Trophoblast cell (in vitro differentiated cells and primary cell): ENCODE measurements around the gene CLDN18.

ENCODE experiments used
- DNase-seq, 2 donors: peaks; one replicate each; pipeline ENCODE4 v3.0.0-alpha.2; 2016
- H2AFZ ChIP-seq: 2 replicates; pipeline ENCODE4 v1.6.1; 2013; ENCODE audit warnings: low read length, moderate library complexity, mild to moderate bottlenecking; ENCODE audit not compliant: insufficient read depth, poor library complexity
- H2AK5ac ChIP-seq: 2 replicates; pipeline ENCODE4 v1.6.1; 2013; ENCODE audit warnings: mild to moderate bottlenecking, low read length
- H2BK120ac ChIP-seq: 2 replicates; pipeline ENCODE4 v1.6.1; 2013; ENCODE audit warnings: low read length, mild to moderate bottlenecking, moderate library complexity; ENCODE audit not compliant: insufficient read depth, poor library complexity
- H2BK12ac ChIP-seq: 2 replicates; pipeline ENCODE4 v1.6.1; 2013; ENCODE audit warnings: mild to moderate bottlenecking, low read length, moderate library complexity
- H2BK5ac ChIP-seq: 2 replicates; pipeline ENCODE4 v1.6.1; 2013; ENCODE audit warnings: low read length, low read depth, moderate library complexity, mild to moderate bottlenecking; ENCODE audit not compliant: poor library complexity
- H3K14ac ChIP-seq: 2 replicates; pipeline ENCODE4 v1.6.1; 2013; ENCODE audit warnings: mild to moderate bottlenecking, low read length
- H3K18ac ChIP-seq: 2 replicates; pipeline ENCODE4 v1.6.1; 2013; ENCODE audit warnings: mild to moderate bottlenecking, low read length
- H3K23ac ChIP-seq: 2 replicates; pipeline ENCODE4 v1.6.1; 2013; ENCODE audit warnings: low read length
- H3K27ac ChIP-seq: 2 replicates; pipeline ENCODE4 v1.5.1; 2013; ENCODE audit warnings: low read depth, mild to moderate bottlenecking, inconsistent platforms, low read length, moderate library complexity
- H3K27me3 ChIP-seq: 2 replicates; pipeline ENCODE4 v1.6.1; 2013; ENCODE audit warnings: inconsistent platforms, mild to moderate bottlenecking, low read length, moderate library complexity; ENCODE audit not compliant: insufficient read depth
- H3K36me3 ChIP-seq, 2 experiments: 1 replicate in 1 of 2; 2 replicates in 1 of 2; pipeline ENCODE4 v1.6.1; 2013; ENCODE audit warnings: low read length in 2 of 2, mild to moderate bottlenecking in 2 of 2, moderate library complexity in 1 of 2; ENCODE audit not compliant: insufficient read depth in 2 of 2, control insufficient read depth in 1 of 2
- H3K4ac ChIP-seq: 2 replicates; pipeline ENCODE4 v1.6.1; 2013; ENCODE audit warnings: low read depth, mild to moderate bottlenecking, low read length, moderate library complexity
- H3K4me1 ChIP-seq, 2 experiments: 1 replicate in 1 of 2; 2 replicates in 1 of 2; pipeline ENCODE4 v1.6.1; 2013; ENCODE audit warnings: low read length in 2 of 2, mild to moderate bottlenecking in 2 of 2, moderate library complexity in 1 of 2; ENCODE audit not compliant: insufficient read depth in 2 of 2, control insufficient read depth in 1 of 2
- H3K4me2 ChIP-seq: 2 replicates; pipeline ENCODE4 v1.6.1; 2013; ENCODE audit warnings: inconsistent platforms, mild to moderate bottlenecking, low read length, moderate library complexity
- H3K4me3 ChIP-seq: 2 replicates; pipeline ENCODE4 v1.5.1; 2013; ENCODE audit warnings: mild to moderate bottlenecking, low read depth, low read length, inconsistent platforms
- H3K79me1 ChIP-seq: one replicate; pipeline ENCODE4 v1.6.1; 2013; ENCODE audit warnings: low read length
- H3K79me2 ChIP-seq: 2 replicates; pipeline ENCODE4 v1.6.1; 2013; ENCODE audit warnings: low read length, mild to moderate bottlenecking; ENCODE audit not compliant: control insufficient read depth, insufficient read depth, poor library complexity
- H3K9ac ChIP-seq: 2 replicates; pipeline ENCODE4 v1.6.1; 2013; ENCODE audit warnings: mild to moderate bottlenecking, low read length
- H3K9me3 ChIP-seq: 2 replicates; pipeline ENCODE4 v1.6.1; 2013; ENCODE audit warnings: low read depth, mild to moderate bottlenecking, control low read depth, inconsistent platforms, low read length; ENCODE audit not compliant: insufficient read depth
- H4K12ac ChIP-seq: 2 replicates; pipeline ENCODE4 v1.6.1; 2013; ENCODE audit warnings: low read depth, mild to moderate bottlenecking, low read length, moderate library complexity
- H4K8ac ChIP-seq: 2 replicates; pipeline ENCODE4 v1.6.1; 2013; ENCODE audit warnings: low read depth, mild to moderate bottlenecking, low read length, moderate library complexity
- H4K91ac ChIP-seq: one replicate; pipeline ENCODE4 v1.6.1; 2013; ENCODE audit warnings: low read depth, mild to moderate bottlenecking, low read length, moderate library complexity
- WGBS: extraction: QIAGEN DNeasy Blood & Tissue Kit; methylation state at CpG from one replicate; pipeline ENCODE4 v1.1.7; 2013; ENCODE audit warnings: missing lambda C conversion rate; ENCODE audit not compliant: insufficient read length, insufficient coverage; ENCODE audit errors: extremely low coverage; 5-methylcytosine and 5-hydroxymethylcytosine counted together

The CLDN18 gene

GRCh38 chr3:138046955-138047354 lies 37.0 kb downstream of the CLDN18 start:
- Histone ChIP-seq H3K4me2 (no peak overlapping the region), H3K4me1 (no peaks in the 10 kb centered on the region), H3K14ac (no peak overlapping the region)

GRCh38 chr3:138047596-138048158 lies 37.7 kb downstream of the CLDN18 start:
- H3K36me3 ChIP-seq: peaks cover 0 to 3% of the 10 kb centered on the region in 2 experiments
- no peaks in the 10 kb centered on the region for H3K27me3 ChIP-seq
- no peak overlapping the region for H2AK5ac ChIP-seq
- no peak overlapping the region for H3K4ac ChIP-seq
- H3K18ac ChIP-seq: no peak overlapping the region
- H3K27ac ChIP-seq: no peak overlapping the region
- no peak overlapping the region for H2BK12ac ChIP-seq
- no peak for DNase-seq
- H3K23ac ChIP-seq: no peak overlapping the region
- H3K4me1 ChIP-seq: no peaks in the 10 kb centered on the region
- H2AFZ ChIP-seq: no peak overlapping the region
- H2BK120ac ChIP-seq: no peak overlapping the region
- no peak overlapping the region for H4K8ac ChIP-seq
- H2BK5ac ChIP-seq: no peak overlapping the region
- H3K79me2 ChIP-seq: no peaks in the 10 kb centered on the region
- H3K4me3 ChIP-seq: no peak overlapping the region
- no peak overlapping the region for H3K4me2 ChIP-seq
- H3K9ac ChIP-seq: no peak overlapping the region
- no peak overlapping the region for H4K91ac ChIP-seq
- WGBS: no CpG with 5 or more reads among the region's 5 CpGs
- peaks cover 3% of the 10 kb centered on the region for H3K9me3 ChIP-seq
- H3K79me1 ChIP-seq: no peaks in the 10 kb centered on the region
- no peak overlapping the region for H4K12ac ChIP-seq
- H3K14ac ChIP-seq: no peak overlapping the region

More at GRCh38 chr3:138046955-138047354, 37.0 kb downstream of the CLDN18 start:
- Histone ChIP-seq H3K79me2 (no peaks in the 10 kb centered on the region), H3K9ac (no peak overlapping the region), H3K36me3 (peaks cover 0 to 3% of the 10 kb centered on the region in 2 experiments), H2AK5ac (no peak overlapping the region), H2AFZ (no peak overlapping the region), H2BK120ac (no peak overlapping the region), H2BK5ac (no peak overlapping the region), H4K91ac (no peak overlapping the region), H2BK12ac (no peak overlapping the region), H3K4ac (no peak overlapping the region), H4K12ac (no peak overlapping the region), H3K9me3 (peaks cover 3% of the 10 kb centered on the region), H3K27me3 (no peaks in the 10 kb centered on the region), H3K4me3 (no peak overlapping the region), H3K79me1 (no peaks in the 10 kb centered on the region), H3K18ac (no peak overlapping the region), H3K27ac (no peak overlapping the region), H3K23ac (no peak overlapping the region), H4K8ac (no peak overlapping the region)
- WGBS: no CpG with 5 or more reads among the region's 3 CpGs
- no peak for DNase-seq

DNA sequence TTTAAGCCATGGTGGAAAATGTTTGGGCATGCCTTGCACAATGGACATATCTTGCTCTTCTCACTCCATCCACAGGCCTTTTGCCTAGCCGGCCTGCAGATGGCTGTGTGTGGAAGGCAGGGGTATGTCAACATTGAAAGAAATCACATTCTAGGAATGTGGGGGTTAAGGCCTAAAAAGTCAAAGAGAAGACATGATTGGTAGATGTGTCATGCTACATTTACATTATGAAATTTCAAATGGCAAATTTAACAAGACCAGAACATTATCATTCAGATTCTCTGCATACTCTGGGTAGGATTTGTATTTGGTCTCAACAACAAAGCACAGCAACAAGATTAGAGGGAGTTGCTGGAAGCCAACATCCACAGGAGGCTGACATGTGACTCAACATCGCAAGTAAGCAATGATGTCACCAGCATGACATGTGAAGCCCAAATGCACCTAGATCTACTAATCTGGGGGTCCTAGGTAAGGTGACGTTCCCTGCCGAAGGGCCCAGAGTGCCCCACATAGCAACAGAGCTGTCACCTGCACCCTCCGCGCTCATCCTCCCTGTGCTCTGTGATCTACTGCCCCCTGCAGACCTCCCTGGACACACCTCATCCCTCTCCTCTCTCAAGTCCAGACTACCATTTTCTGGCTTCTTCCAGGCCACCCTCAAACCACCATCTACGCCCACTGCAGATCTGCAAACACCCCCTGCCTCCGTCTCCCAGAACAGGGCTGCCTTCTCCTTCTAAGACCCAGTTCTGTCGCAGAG lies 39.4 kb downstream of the CLDN18 start:
- H3K9me3 ChIP-seq: peaks cover 3% of the 10 kb centered on the region

GRCh38 chr3:138051947-138052802 lies 42.2 kb downstream of the CLDN18 start:
- Histone ChIP-seq H3K79me2 (no peaks in the 10 kb centered on the region), H3K4me2 (no peak overlapping the region), H3K27me3 (no peaks in the 10 kb centered on the region), H2AFZ (no peak overlapping the region), H2BK120ac (no peak overlapping the region), H3K4ac (no peak overlapping the region), H3K14ac (no peak overlapping the region), H3K79me1 (no peaks in the 10 kb centered on the region), H2BK12ac (no peak overlapping the region), H3K36me3 (peaks cover 0 to 3% of the 10 kb centered on the region in 2 experiments), H4K12ac (no peak overlapping the region), H3K18ac (no peak overlapping the region), H2AK5ac (no peak overlapping the region), H3K23ac (no peak overlapping the region), H3K9ac (no peak overlapping the region), H4K91ac (no peak overlapping the region), H3K9me3 (peaks cover 3% of the 10 kb centered on the region), H4K8ac (no peak overlapping the region), H3K4me3 (no peak overlapping the region), H2BK5ac (no peak overlapping the region), H3K4me1 (no peaks in the 10 kb centered on the region), H3K27ac (no peak overlapping the region)
- peak; percentile 47 to 70 for DNase-seq
- WGBS: no CpG with 5 or more reads among the region's 8 CpGs

More for the DNA sequence above, 39.4 kb downstream of the CLDN18 start:
- Histone ChIP-seq H4K8ac (no peak overlapping the region), H3K79me1 (no peaks in the 10 kb centered on the region), H3K79me2 (no peaks in the 10 kb centered on the region), H2BK5ac (no peak overlapping the region), H3K27ac (no peak overlapping the region), H3K9ac (no peak overlapping the region), H2AK5ac (no peak overlapping the region), H4K91ac (no peak overlapping the region), H4K12ac (no peak overlapping the region), H3K4ac (no peak overlapping the region), H2BK12ac (no peak overlapping the region), H3K4me3 (no peak overlapping the region), H3K23ac (no peak overlapping the region), H3K4me1 (no peaks in the 10 kb centered on the region), H3K14ac (no peak overlapping the region), H2BK120ac (no peak overlapping the region), H3K27me3 (no peaks in the 10 kb centered on the region), H3K4me2 (no peak overlapping the region), H3K36me3 (peaks cover 0 to 3% of the 10 kb centered on the region in 2 experiments), H2AFZ (no peak overlapping the region), H3K18ac (no peak overlapping the region)
- WGBS: no CpG with 5 or more reads among the region's 9 CpGs
- DNase-seq: peak; percentile 53 to 70
